ENCODE measurements around the gene PRKAG2. TPM values are rescaled to one million over a fixed set of nuclear protein-coding genes. Genes with fewer than 3 reads are reported as not detected.

Gene PRKAG2
- total RNA-seq, 2 donors from 2014 or later: 21.6 to 31.7 TPM

DNA sequence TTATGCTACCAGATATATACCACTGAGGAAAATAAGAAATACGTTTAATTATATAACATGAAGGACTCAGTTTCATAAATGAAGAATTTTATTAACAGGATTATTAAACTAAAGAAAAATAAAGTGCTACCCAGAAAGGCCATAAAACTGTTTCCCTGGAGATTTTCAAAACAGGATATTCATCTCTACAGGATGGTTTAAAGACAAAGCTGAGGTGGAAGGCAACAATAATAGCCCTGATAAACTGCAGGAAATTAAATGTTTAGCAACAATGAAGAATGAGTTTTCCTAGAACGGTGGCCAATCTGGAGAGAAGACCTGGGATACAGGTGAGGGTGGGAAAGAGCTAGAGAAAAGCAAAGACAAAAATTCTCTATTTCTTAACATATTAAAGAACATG, 369.1 kb downstream of the PRKAG2 start:
- Mint-ChIP-seq H3K36me3 (ENCODE audit: low read depth) (no peaks in the 10 kb centered on the region), H3K4me3 (no peak overlapping the region), H3K27me3 (no peaks in the 10 kb centered on the region), H3K9me3 (no peaks in the 10 kb centered on the region), H3K4me1 (peaks cover 46% of the 10 kb centered on the region), H3K27ac (no peak overlapping the region)
- ATAC-seq (replicated peaks): no peak

DNA sequence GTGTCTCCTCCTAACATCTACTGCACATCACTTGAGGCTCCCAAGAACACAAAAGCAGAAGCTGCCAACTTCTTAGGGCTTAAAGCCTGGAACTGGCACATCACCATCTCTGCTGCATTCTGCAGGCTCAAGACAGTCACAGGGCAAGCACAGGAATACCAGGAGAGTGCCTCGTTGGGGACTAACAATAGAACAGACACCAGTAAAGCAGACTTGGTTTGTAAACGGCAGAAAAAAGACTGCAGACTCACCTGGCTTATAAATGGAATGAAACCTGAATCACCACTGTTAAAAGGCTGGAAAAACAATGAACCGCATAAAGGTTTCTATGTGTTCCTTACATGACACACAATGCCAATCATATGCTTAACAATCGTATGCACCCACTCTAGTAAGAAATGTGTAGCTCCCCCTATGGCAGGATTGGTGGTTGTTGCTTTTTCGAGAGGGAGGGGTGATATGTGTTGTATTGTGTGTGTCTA, 370.0 kb downstream of the PRKAG2 start:
- peak; percentile 31 for ATAC-seq (replicated peaks)
- Mint-ChIP-seq H3K9me3 (no peaks in the 10 kb centered on the region), H3K36me3 (ENCODE audit: low read depth) (no peaks in the 10 kb centered on the region), H3K27ac (no peak overlapping the region), H3K4me3 (peak overlapping the region; percentile 6), H3K27me3 (no peaks in the 10 kb centered on the region), H3K4me1 (peaks cover 41% of the 10 kb centered on the region)

Other genes starting within 250 kb of the PRKAG2 start
- not detected for gene GALNTL5, start 79.3 kb upstream of the PRKAG2 start, total RNA-seq
- gene GALNT11, start 148.6 kb upstream of the PRKAG2 start, total RNA-seq: 10 to 100 TPM; 18.9 to 20.3 TPM